Measurements from ENCODE around the gene BCL6. TPM values are rescaled to one million over a fixed set of nuclear protein-coding genes. Genes with fewer than 3 reads are reported as not detected.

BCL6 gene
- total and polyA plus RNA-seq, 2 experiments from 2014 or later = 2.6 to 5.9 TPM

GRCh38 chr3:187753516-187753915 lies 8.2 kb upstream of the BCL6 start:
- ATAC-seq (no peak), DNase-seq (ENCODE audit: low spot score) (no peak)
- H3K79me2 ChIP-seq (replicated peaks; ENCODE audit: insufficient read depth) = no peaks in the 10 kb centered on the region
- peaks cover 24% of the 10 kb centered on the region for H3K4me1 ChIP-seq (ENCODE audit: insufficient read depth)
- H4K20me1 ChIP-seq (replicated peaks; ENCODE audit: insufficient read depth) = no peaks in the 10 kb centered on the region
- H3K9me2 ChIP-seq (ENCODE audit: insufficient read depth) = 0 out of 2 replicates have a peak, but pooled peaks cover 6% of the 10 kb centered on the region
- TF ChIP-seq EZH2phosphoT487 (IDR thresholded peaks at IDR 0.05; ENCODE audit: unreplicated experiment) (no peak), JUNB (IDR thresholded peaks at IDR 0.05; ENCODE audit: unreplicated experiment) (no peak), POLR2AphosphoS5 (IDR thresholded peaks at IDR 0.05; ENCODE audit: low read depth) (no peak), CREB1 (CRISPR knock-in tag; IDR thresholded peaks at IDR 0.05; ENCODE audit: low read depth) (no peak), NANOG (IDR thresholded peaks at IDR 0.05; ENCODE audit: borderline replicate concordance) (no peak), CTCF (conservative IDR thresholded peaks at IDR 0.05; ENCODE audit: low read depth in 2 of 2) (no peak), ZNF331 (CRISPR knock-in tag; IDR thresholded peaks at IDR 0.05; ENCODE audit: low read depth) (no peak), EZH2 (IDR thresholded peaks at IDR 0.05; ENCODE audit: low read depth, unreplicated experiment) (no peak), STAT1 (IDR thresholded peaks at IDR 0.05; ENCODE audit: unreplicated experiment) (no peak), ETS1 (IDR thresholded peaks at IDR 0.05) (no peak), ZNF114 (CRISPR knock-in tag; IDR thresholded peaks at IDR 0.05) (no peak)
- TF ChIP-seq, protein P1, sequence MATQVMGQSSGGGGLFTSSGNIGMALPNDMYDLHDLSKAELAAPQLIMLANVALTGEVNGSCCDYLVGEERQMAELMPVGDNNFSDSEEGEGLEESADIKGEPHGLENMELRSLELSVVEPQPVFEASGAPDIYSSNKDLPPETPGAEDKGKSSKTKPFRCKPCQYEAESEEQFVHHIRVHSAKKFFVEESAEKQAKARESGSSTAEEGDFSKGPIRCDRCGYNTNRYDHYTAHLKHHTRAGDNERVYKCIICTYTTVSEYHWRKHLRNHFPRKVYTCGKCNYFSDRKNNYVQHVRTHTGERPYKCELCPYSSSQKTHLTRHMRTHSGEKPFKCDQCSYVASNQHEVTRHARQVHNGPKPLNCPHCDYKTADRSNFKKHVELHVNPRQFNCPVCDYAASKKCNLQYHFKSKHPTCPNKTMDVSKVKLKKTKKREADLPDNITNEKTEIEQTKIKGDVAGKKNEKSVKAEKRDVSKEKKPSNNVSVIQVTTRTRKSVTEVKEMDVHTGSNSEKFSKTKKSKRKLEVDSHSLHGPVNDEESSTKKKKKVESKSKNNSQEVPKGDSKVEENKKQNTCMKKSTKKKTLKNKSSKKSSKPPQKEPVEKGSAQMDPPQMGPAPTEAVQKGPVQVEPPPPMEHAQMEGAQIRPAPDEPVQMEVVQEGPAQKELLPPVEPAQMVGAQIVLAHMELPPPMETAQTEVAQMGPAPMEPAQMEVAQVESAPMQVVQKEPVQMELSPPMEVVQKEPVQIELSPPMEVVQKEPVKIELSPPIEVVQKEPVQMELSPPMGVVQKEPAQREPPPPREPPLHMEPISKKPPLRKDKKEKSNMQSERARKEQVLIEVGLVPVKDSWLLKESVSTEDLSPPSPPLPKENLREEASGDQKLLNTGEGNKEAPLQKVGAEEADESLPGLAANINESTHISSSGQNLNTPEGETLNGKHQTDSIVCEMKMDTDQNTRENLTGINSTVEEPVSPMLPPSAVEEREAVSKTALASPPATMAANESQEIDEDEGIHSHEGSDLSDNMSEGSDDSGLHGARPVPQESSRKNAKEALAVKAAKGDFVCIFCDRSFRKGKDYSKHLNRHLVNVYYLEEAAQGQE (IDR thresholded peaks at IDR 0.05; ENCODE audit: unreplicated experiment) = no peak
- TF ChIP-seq, protein P2, sequence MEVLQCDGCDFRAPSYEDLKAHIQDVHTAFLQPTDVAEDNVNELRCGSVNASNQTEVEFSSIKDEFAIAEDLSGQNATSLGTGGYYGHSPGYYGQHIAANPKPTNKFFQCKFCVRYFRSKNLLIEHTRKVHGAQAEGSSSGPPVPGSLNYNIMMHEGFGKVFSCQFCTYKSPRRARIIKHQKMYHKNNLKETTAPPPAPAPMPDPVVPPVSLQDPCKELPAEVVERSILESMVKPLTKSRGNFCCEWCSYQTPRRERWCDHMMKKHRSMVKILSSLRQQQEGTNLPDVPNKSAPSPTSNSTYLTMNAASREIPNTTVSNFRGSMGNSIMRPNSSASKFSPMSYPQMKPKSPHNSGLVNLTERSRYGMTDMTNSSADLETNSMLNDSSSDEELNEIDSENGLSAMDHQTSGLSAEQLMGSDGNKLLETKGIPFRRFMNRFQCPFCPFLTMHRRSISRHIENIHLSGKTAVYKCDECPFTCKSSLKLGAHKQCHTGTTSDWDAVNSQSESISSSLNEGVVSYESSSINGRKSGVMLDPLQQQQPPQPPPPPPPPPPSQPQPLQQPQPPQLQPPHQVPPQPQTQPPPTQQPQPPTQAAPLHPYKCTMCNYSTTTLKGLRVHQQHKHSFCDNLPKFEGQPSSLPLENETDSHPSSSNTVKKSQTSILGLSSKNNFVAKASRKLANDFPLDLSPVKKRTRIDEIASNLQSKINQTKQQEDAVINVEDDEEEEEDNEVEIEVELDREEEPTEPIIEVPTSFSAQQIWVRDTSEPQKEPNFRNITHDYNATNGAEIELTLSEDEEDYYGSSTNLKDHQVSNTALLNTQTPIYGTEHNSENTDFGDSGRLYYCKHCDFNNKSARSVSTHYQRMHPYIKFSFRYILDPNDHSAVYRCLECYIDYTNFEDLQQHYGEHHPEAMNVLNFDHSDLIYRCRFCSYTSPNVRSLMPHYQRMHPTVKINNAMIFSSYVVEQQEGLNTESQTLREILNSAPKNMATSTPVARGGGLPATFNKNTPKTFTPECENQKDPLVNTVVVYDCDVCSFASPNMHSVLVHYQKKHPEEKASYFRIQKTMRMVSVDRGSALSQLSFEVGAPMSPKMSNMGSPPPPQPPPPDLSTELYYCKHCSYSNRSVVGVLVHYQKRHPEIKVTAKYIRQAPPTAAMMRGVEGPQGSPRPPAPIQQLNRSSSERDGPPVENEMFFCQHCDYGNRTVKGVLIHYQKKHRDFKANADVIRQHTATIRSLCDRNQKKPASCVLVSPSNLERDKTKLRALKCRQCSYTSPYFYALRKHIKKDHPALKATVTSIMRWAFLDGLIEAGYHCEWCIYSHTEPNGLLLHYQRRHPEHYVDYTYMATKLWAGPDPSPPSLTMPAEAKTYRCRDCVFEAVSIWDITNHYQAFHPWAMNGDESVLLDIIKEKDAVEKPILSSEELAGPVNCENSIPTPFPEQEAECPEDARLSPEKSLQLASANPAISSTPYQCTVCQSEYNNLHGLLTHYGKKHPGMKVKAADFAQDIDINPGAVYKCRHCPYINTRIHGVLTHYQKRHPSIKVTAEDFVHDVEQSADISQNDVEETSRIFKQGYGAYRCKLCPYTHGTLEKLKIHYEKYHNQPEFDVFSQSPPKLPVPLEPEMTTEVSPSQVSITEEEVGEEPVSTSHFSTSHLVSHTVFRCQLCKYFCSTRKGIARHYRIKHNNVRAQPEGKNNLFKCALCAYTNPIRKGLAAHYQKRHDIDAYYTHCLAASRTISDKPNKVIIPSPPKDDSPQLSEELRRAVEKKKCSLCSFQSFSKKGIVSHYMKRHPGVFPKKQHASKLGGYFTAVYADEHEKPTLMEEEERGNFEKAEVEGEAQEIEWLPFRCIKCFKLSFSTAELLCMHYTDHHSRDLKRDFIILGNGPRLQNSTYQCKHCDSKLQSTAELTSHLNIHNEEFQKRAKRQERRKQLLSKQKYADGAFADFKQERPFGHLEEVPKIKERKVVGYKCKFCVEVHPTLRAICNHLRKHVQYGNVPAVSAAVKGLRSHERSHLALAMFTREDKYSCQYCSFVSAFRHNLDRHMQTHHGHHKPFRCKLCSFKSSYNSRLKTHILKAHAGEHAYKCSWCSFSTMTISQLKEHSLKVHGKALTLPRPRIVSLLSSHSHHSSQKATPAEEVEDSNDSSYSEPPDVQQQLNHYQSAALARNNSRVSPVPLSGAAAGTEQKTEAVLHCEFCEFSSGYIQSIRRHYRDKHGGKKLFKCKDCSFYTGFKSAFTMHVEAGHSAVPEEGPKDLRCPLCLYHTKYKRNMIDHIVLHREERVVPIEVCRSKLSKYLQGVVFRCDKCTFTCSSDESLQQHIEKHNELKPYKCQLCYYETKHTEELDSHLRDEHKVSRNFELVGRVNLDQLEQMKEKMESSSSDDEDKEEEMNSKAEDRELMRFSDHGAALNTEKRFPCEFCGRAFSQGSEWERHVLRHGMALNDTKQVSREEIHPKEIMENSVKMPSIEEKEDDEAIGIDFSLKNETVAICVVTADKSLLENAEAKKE (CRISPR knock-in tag; IDR thresholded peaks at IDR 0.05) = no peak
- H3F3A ChIP-seq (replicated peaks; ENCODE audit: low read depth) = no peaks in the 10 kb centered on the region
- Mint-ChIP-seq H3K4me3 (no peak overlapping the region), H3K36me3 (ENCODE audit: low read depth) (no peaks in the 10 kb centered on the region), H3K27me3 (ENCODE audit: insufficient read depth, low read depth, poor library complexity) (no peaks in the 10 kb centered on the region), H3K27ac (no peak overlapping the region), H3K4me1 (peaks cover 28% of the 10 kb centered on the region), H3K9me3 (no peaks in the 10 kb centered on the region)
- no peak overlapping the region for H2AFZ ChIP-seq
- H3K4me2 ChIP-seq = no peak overlapping the region
- no peaks in the 10 kb centered on the region for H3K36me3 ChIP-seq (ENCODE audit: insufficient read depth)
- H3K27me3 ChIP-seq (ENCODE audit: insufficient read depth) = no peaks in the 10 kb centered on the region
- no peak overlapping the region for H3K27ac ChIP-seq (ENCODE audit: low read depth)
- H3K4me3 ChIP-seq = no peak overlapping the region
